PC-3 (cell line): ENCODE results near the gene COL8A1.

ENCODE experiments used
- EZH2phosphoT487 ChIP-seq: fragments of 300-600 bp; sonication (generic); IDR thresholded peaks from 2 replicates; pipeline ENCODE4 v1.6.1; 2018; ENCODE audit warnings: mild to moderate bottlenecking, antibody characterized with exemption, low read length, borderline replicate concordance
- TF ChIP-seq, protein P1 (sequence below): fragments of 300-600 bp; sonication (generic); conservative IDR thresholded peaks from 2 replicates; pipeline ENCODE4 v1.5.1; 2017; ENCODE audit warnings: antibody characterized with exemption, low read depth, mild to moderate bottlenecking, low read length

DNA sequence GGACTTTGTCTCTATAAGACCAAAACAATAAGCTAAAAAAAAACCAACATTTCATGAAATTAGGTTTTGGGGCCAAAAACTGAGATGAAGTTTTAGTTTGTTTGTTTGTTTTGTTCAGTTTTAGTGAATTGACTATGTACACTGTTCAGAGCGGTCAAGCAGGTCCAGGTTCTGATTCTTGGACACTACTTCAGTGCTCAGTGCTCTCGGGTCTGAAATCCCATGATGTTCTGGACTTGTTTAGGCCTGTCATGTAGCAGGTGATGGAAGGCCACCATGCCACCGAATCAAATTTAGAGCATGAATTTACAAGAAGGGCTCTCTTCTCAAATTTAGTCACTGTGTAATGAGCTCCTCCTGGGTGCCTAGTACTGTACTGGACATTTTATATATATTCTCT, 45.5 kb downstream of the COL8A1 start:
- TF ChIP-seq, protein P1, sequence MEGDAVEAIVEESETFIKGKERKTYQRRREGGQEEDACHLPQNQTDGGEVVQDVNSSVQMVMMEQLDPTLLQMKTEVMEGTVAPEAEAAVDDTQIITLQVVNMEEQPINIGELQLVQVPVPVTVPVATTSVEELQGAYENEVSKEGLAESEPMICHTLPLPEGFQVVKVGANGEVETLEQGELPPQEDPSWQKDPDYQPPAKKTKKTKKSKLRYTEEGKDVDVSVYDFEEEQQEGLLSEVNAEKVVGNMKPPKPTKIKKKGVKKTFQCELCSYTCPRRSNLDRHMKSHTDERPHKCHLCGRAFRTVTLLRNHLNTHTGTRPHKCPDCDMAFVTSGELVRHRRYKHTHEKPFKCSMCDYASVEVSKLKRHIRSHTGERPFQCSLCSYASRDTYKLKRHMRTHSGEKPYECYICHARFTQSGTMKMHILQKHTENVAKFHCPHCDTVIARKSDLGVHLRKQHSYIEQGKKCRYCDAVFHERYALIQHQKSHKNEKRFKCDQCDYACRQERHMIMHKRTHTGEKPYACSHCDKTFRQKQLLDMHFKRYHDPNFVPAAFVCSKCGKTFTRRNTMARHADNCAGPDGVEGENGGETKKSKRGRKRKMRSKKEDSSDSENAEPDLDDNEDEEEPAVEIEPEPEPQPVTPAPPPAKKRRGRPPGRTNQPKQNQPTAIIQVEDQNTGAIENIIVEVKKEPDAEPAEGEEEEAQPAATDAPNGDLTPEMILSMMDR, result no peak
- no peak for TF ChIP-seq EZH2phosphoT487
